ENCODE results near the gene TBCCD1. TPM values are rescaled to one million over a fixed set of nuclear protein-coding genes. Genes with fewer than 3 reads are reported as not detected.

The TBCCD1 gene
- total RNA-seq, 4 donors from 2014 or later: 13.8 to 30.5 (median 16.6) TPM

- H3K27me3 ChIP-seq: no peaks in the 10 kb centered on the region
- DNase-seq: no peak
These were observed 52.7 kb downstream of the TBCCD1 start for GRCh38 chr3:186514296-186515002.

GRCh38 chr3:186513386-186513785 is 53.8 kb downstream of the TBCCD1 start:
- H3K4me1 ChIP-seq: peaks cover 0 to 4% (median 0%) of the 10 kb centered on the region in 4 donors
- H3K4me3 ChIP-seq: no peak overlapping the region
- no peaks in the 10 kb centered on the region for H3K36me3 ChIP-seq
- H3K9me3 ChIP-seq: peaks cover 0 to 6% (median 0%) of the 10 kb centered on the region in 4 donors
- TF ChIP-seq CTCF (IDR thresholded peaks at IDR 0.05) (no peak), POLR2A (IDR thresholded peaks at IDR 0.05) (no peak)
- no peak for DNase-seq
- H3K27ac ChIP-seq: no peak overlapping the region
- H3K27me3 ChIP-seq: no peaks in the 10 kb centered on the region

More at GRCh38 chr3:186514296-186515002, 52.7 kb downstream of the TBCCD1 start:
- no peaks in the 10 kb centered on the region for H3K36me3 ChIP-seq
- peaks cover 0 to 7% (median under 1%) of the 10 kb centered on the region in 4 donors for H3K4me1 ChIP-seq
- TF ChIP-seq POLR2A (IDR thresholded peaks at IDR 0.05): no peak
- TF ChIP-seq CTCF (IDR thresholded peaks at IDR 0.05): peak in 4 of 6 experiments; percentile 27 to 40 (median 32)
- H3K4me3 ChIP-seq: no peak overlapping the region
- peaks cover 0 to 6% (median 0%) of the 10 kb centered on the region in 4 donors for H3K9me3 ChIP-seq
- H3K27ac ChIP-seq: no peak overlapping the region

- Histone ChIP-seq H3K27me3 (no peaks in the 10 kb centered on the region), H3K4me1 (peaks cover 0 to 4% (median 0%) of the 10 kb centered on the region in 4 donors), H3K27ac (no peak overlapping the region), H3K4me3 (no peak overlapping the region), H3K9me3 (peaks cover 0 to 6% (median 0%) of the 10 kb centered on the region in 4 donors), H3K36me3 (no peaks in the 10 kb centered on the region)
- no peak for TF ChIP-seq POLR2A (IDR thresholded peaks at IDR 0.05)
- TF ChIP-seq CTCF (IDR thresholded peaks at IDR 0.05): no peak
- DNase-seq: no peak
These were observed 54.4 kb downstream of the TBCCD1 start for GRCh38 chr3:186512570-186513302.

- DNase-seq: no peak
- Histone ChIP-seq H3K36me3 (no peaks in the 10 kb centered on the region), H3K27ac (no peak overlapping the region), H3K4me3 (no peak overlapping the region), H3K9me3 (peaks cover 0 to 2% (median 0%) of the 10 kb centered on the region in 4 donors), H3K27me3 (no peaks in the 10 kb centered on the region), H3K4me1 (peaks cover 0 to 4% (median 0%) of the 10 kb centered on the region in 4 donors)
- no peak for TF ChIP-seq CTCF (IDR thresholded peaks at IDR 0.05)
- TF ChIP-seq POLR2A (IDR thresholded peaks at IDR 0.05): no peak
These were observed 55.4 kb downstream of the TBCCD1 start for GRCh38 chr3:186511702-186512101.

- Histone ChIP-seq H3K36me3 (no peaks in the 10 kb centered on the region), H3K9me3 (no peaks in the 10 kb centered on the region), H3K4me1 (peaks cover 0 to 4% (median 0%) of the 10 kb centered on the region in 4 donors), H3K4me3 (no peak overlapping the region), H3K27me3 (no peaks in the 10 kb centered on the region), H3K27ac (no peak overlapping the region)
- DNase-seq: no peak
- TF ChIP-seq CTCF (IDR thresholded peaks at IDR 0.05) (no peak), POLR2A (IDR thresholded peaks at IDR 0.05) (no peak)
These were observed 55.9 kb downstream of the TBCCD1 start for GRCh38 chr3:186511245-186511644.
